ENCODE measurements around the gene POC1B. TPM values are rescaled to one million over a fixed set of nuclear protein-coding genes. Genes with fewer than 3 reads are reported as not detected.

POC1B gene
- total RNA-seq, 1 donor from 2014 or later: 18.4 TPM

DNA sequence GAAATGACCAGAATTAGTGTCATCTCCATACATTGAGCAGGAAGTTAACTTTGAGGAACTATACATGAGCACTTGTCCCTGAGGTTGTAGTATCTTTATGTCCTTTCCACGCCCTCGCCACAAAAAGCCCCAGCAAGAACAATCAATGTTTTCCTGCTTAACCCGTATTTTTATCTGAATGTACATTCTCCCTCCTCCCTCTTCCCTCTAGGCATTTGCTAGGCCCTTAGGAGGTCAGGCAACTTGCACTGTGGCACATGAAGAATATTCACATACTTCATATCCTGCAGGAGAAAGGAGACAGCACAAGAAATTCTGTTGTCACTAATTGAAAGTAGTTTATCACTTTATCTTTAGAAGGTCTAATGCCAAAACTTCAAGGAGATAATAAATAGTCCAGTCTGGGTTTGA lies 155.4 kb downstream of the POC1B start:
- DNase-seq (ENCODE audit: low read depth): no peak
- TF ChIP-seq, protein P1, sequence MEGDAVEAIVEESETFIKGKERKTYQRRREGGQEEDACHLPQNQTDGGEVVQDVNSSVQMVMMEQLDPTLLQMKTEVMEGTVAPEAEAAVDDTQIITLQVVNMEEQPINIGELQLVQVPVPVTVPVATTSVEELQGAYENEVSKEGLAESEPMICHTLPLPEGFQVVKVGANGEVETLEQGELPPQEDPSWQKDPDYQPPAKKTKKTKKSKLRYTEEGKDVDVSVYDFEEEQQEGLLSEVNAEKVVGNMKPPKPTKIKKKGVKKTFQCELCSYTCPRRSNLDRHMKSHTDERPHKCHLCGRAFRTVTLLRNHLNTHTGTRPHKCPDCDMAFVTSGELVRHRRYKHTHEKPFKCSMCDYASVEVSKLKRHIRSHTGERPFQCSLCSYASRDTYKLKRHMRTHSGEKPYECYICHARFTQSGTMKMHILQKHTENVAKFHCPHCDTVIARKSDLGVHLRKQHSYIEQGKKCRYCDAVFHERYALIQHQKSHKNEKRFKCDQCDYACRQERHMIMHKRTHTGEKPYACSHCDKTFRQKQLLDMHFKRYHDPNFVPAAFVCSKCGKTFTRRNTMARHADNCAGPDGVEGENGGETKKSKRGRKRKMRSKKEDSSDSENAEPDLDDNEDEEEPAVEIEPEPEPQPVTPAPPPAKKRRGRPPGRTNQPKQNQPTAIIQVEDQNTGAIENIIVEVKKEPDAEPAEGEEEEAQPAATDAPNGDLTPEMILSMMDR (IDR thresholded peaks at IDR 0.05; ENCODE audit: insufficient read depth, low read length, poor library complexity, severe bottlenecking): no peak
- Histone ChIP-seq H3K36me3 (ENCODE audit: control insufficient read depth, insufficient read depth, low read length) (no peaks in the 10 kb centered on the region), H3K27me3 (ENCODE audit: control insufficient read depth, insufficient read depth, low read length) (no peaks in the 10 kb centered on the region), H3K4me3 (ENCODE audit: low read depth, low read length) (no peak overlapping the region)

Other genes starting within 250 kb of the POC1B start
- gene DUSP6, start 173.5 kb downstream of the POC1B start, total RNA-seq: 43.1 and 64.5 TPM in 2 replicates
- gene GALNT4, start 1.3 kb downstream of the POC1B start, total RNA-seq: 4.0 and 4.1 TPM in 2 replicates
- 36.3 and 45.9 TPM in 2 replicates for gene ATP2B1, start 182.8 kb upstream of the POC1B start, total RNA-seq